ENCODE data around the gene IKZF4.

DNA sequence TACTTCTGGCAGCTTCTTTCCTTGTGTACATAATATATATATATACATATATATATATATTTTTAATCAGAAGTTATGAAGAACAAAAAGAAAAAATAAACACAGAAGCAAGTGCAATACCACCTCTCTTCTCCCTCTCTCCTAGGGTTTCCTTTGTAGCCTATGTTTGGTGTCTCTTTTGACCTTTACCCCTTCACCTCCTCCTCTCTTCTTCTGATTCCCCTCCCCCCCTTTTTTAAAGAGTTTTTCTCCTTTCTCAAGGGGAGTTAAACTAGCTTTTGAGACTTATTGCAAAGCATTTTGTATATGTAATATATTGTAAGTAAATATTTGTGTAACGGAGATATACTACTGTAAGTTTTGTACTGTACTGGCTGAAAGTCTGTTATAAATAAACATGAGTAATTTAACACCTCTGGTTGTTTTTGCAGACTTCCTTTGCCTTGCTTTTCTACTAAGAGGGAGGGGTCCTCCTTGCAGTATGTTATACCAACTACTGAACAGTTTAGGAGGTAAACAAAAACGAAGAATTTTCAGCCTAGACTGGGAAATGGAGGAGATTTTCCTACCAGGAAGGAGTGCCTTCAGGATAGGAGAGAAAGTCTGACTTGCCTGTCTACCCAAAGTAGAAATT lies 17.3 kb downstream of the IKZF4 start:
- TF ChIP-seq POLR2AphosphoS5 (IDR thresholded peaks at IDR 0.05; ENCODE audit: low read length), result no peak
- no peak for TF ChIP-seq YY1 (IDR thresholded peaks at IDR 0.05; ENCODE audit: low read depth, low read length)
- TF ChIP-seq HDAC2 (IDR thresholded peaks at IDR 0.05), result no peak
- TF ChIP-seq CBX3 (IDR thresholded peaks at IDR 0.05; ENCODE audit: borderline replicate concordance, low read depth), result no peak
- TF ChIP-seq SP1 (IDR thresholded peaks at IDR 0.05; ENCODE audit: low read depth, low read length), result no peak
- TF ChIP-seq EZH2 (IDR thresholded peaks at IDR 0.05; ENCODE audit: borderline replicate concordance, control insufficient read depth, low read depth, low read length), result no peak
- TF ChIP-seq ZNF592 (IDR thresholded peaks at IDR 0.05), result no peak
- no peak for TF ChIP-seq SIX5 (IDR thresholded peaks at IDR 0.05; ENCODE audit: low read depth, low read length, severe bottlenecking)
- no peak for TF ChIP-seq POLR2A (IDR thresholded peaks at IDR 0.05; ENCODE audit: low read depth, low read length)

All from GM12878 (cell line).